ENCODE measurements around the gene MPPED2. TPM values are rescaled to one million over a fixed set of nuclear protein-coding genes. Genes with fewer than 3 reads are reported as not detected.
A peak's percentile ranks its signal among the peaks of the same experiment; 100 is the strongest.

MPPED2 gene
- total RNA-seq, 2 donors from 2014 or later: 1.6 to 3.1 TPM

DNA sequence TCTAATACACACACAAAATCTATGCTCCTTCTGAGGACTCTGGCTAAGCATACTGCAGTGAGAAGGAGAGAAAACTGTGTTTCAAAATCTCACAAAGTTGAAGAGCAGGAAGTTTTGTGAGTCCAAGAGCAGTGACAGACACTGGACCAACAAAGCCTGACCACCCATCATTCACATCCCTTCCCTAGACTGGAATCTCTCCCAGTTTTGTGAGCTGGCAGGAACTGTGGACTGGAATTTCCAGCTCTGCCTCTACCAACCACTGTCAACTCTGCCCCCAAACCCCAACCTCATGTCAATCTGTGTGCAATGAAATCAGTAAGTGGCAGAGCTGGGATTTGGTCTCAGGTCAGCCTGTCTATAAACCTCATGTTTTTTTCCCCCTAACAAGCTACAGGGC is 150.7 kb downstream of the MPPED2 start:
- no peak overlapping the region for H3K4me3 ChIP-seq
- no peaks in the 10 kb centered on the region for H3K9me3 ChIP-seq
- H3K4me1 ChIP-seq: no peaks in the 10 kb centered on the region
- TF ChIP-seq, protein P1, sequence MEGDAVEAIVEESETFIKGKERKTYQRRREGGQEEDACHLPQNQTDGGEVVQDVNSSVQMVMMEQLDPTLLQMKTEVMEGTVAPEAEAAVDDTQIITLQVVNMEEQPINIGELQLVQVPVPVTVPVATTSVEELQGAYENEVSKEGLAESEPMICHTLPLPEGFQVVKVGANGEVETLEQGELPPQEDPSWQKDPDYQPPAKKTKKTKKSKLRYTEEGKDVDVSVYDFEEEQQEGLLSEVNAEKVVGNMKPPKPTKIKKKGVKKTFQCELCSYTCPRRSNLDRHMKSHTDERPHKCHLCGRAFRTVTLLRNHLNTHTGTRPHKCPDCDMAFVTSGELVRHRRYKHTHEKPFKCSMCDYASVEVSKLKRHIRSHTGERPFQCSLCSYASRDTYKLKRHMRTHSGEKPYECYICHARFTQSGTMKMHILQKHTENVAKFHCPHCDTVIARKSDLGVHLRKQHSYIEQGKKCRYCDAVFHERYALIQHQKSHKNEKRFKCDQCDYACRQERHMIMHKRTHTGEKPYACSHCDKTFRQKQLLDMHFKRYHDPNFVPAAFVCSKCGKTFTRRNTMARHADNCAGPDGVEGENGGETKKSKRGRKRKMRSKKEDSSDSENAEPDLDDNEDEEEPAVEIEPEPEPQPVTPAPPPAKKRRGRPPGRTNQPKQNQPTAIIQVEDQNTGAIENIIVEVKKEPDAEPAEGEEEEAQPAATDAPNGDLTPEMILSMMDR (IDR thresholded peaks at IDR 0.05): no peak
- no peak for TF ChIP-seq POLR2A (IDR thresholded peaks at IDR 0.05)
- DNase-seq: no peak
- no peaks in the 10 kb centered on the region for H3K27me3 ChIP-seq
- H3K36me3 ChIP-seq (replicated peaks in 1 of 2; ENCODE audit: insufficient read depth in 1 of 2, low read depth in 2 of 2): no peaks in the 10 kb centered on the region
- H3K27ac ChIP-seq: peak overlapping the region in 2 of 4 donors; percentile 29 to 51
- ATAC-seq: peak; percentile 4
- intact Hi-C loops (cut with DNase I): no loop called here

GRCh38 chr11:30434901-30435300 is 151.3 kb downstream of the MPPED2 start:
- no peak overlapping the region for H3K4me3 ChIP-seq
- peak overlapping the region in 2 of 4 donors; percentile 29 to 51 for H3K27ac ChIP-seq
- WGBS, 2 donors: 43 to 58% methylated on average over 3 of the region's 3 CpGs
- intact Hi-C loops (cut with DNase I): no loop called here
- no peaks in the 10 kb centered on the region for H3K9me3 ChIP-seq
- TF ChIP-seq POLR2A (IDR thresholded peaks at IDR 0.05): no peak
- TF ChIP-seq, protein P1 (IDR thresholded peaks at IDR 0.05): no peak
- DNase-seq: no peak
- ATAC-seq: no peak
- no peaks in the 10 kb centered on the region for H3K27me3 ChIP-seq
- no peaks in the 10 kb centered on the region for H3K4me1 ChIP-seq
- H3K36me3 ChIP-seq (replicated peaks in 1 of 2; ENCODE audit: insufficient read depth in 1 of 2, low read depth in 2 of 2): no peaks in the 10 kb centered on the region

DNA sequence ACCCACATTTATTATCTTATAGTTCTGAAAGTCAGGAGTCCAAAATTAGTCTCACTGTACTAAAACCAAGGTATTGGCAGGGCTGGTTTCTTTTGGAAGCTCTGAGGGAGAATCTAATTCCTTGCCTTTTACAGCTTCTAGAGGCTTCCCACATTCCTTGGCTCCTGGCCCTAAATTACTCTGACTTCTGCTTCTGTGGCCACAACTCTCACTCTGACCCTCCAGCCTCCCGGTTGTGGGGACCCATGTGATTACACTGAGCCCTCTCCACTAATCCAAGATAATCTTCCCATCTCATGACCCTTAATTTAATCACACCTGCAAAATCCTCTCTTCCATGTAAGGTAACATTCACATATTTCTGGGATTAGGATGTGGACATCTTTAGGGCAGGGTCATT is 152.3 kb downstream of the MPPED2 start:
- DNase-seq (no peak), ATAC-seq (no peak)
- Histone ChIP-seq H3K36me3 (replicated peaks in 1 of 2; ENCODE audit: insufficient read depth in 1 of 2, low read depth in 2 of 2) (no peaks in the 10 kb centered on the region), H3K4me3 (no peak overlapping the region), H3K4me1 (no peaks in the 10 kb centered on the region), H3K27me3 (no peaks in the 10 kb centered on the region), H3K27ac (no peak overlapping the region), H3K9me3 (no peaks in the 10 kb centered on the region)
- intact Hi-C loops (cut with DNase I): no loop called here
- WGBS, 2 donors: 38 to 70% methylated on average over 1 of the region's 1 CpG
- TF ChIP-seq, protein P1 (IDR thresholded peaks at IDR 0.05): no peak
- no peak for TF ChIP-seq POLR2A (IDR thresholded peaks at IDR 0.05)

- no peak for TF ChIP-seq POLR2A (IDR thresholded peaks at IDR 0.05)
- TF ChIP-seq, protein P1 (IDR thresholded peaks at IDR 0.05): no peak
- Histone ChIP-seq H3K27me3 (no peaks in the 10 kb centered on the region), H3K4me3 (no peak overlapping the region), H3K36me3 (replicated peaks in 1 of 2; ENCODE audit: insufficient read depth in 1 of 2, low read depth in 2 of 2) (no peaks in the 10 kb centered on the region), H3K4me1 (no peaks in the 10 kb centered on the region), H3K9me3 (no peaks in the 10 kb centered on the region), H3K27ac (no peak overlapping the region)
- ATAC-seq: no peak
- DNase-seq: no peak
- WGBS, 2 donors: 46 to 48% methylated on average over 2 of the region's 2 CpGs
- intact Hi-C loops (cut with DNase I): no loop called here
Measured at GRCh38 chr11:30432716-30433115, 153.4 kb downstream of the MPPED2 start.

DNA sequence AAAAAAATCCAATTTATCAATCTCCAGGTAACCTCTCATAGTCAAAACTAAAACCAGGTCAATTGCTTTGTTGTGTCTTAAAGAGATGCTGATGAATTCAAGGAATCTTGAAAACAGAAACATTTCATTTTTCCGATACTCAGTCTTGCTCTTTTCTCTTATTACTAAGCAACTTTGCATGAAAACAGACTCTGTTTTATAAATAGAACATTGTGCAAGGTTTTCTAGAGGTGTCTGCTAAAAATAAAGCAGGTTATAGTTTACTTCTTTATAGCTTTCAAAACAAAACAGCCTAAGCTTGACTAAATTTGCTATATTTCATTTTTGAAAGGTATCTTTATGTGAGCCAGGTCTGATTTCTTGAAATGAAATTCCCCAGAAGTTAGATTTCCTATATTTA is 154.0 kb downstream of the MPPED2 start:
- Histone ChIP-seq H3K4me3 (no peak overlapping the region), H3K36me3 (replicated peaks in 1 of 2; ENCODE audit: insufficient read depth in 1 of 2, low read depth in 2 of 2) (no peaks in the 10 kb centered on the region), H3K27ac (peak overlapping the region in 1 of 4 donors; percentile 22), H3K4me1 (no peaks in the 10 kb centered on the region), H3K27me3 (no peaks in the 10 kb centered on the region), H3K9me3 (no peaks in the 10 kb centered on the region)
- no peak for DNase-seq
- WGBS, 2 donors: 55 to 74% methylated on average over 1 of the region's 1 CpG
- TF ChIP-seq, protein P1 (IDR thresholded peaks at IDR 0.05): no peak
- no peak for TF ChIP-seq POLR2A (IDR thresholded peaks at IDR 0.05)
- intact Hi-C loops (cut with DNase I): no loop called here
- no peak for ATAC-seq
